ENCODE results near the gene KMT5C. TPM values are rescaled to one million over a fixed set of nuclear protein-coding genes. Genes with fewer than 3 reads are reported as not detected.

KMT5C gene
- total and polyA plus RNA-seq, 7 donors, result 1.8 to 5.7 (median 3.9) TPM

DNA sequence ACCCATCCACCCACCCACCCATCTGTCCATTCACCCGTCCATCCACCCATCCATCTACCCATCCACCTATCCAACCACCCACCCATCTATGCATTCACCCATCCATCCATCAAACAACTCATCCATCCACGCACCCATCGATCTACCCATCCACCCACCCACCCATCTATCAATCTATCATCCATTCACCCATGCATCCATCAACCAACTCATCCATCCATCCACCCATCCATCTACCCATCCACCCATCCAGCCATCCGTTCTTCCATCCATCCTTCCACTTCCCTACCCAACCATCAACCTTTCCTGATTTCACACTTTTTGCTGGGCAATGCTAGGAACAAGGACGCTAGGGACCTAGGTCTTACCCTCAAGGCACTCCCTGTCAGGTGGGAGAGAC, 42.3 kb downstream of the KMT5C start:
- intact Hi-C loops (cut with DNase I), result loop anchor here (5.0 to 10.0 kb wide), 4 partner anchors 40 to 273 kb away; partner anchors contain the start of genes U2AF2 (in 1 of the 2) and ZNF784 (in 1 of the 2)
- H3K27me3 ChIP-seq (ENCODE audit: insufficient read depth in 3 of 3, low read length in 2 of 3), result peaks cover 0 to 7% (median 2%) of the 10 kb centered on the region in 3 donors
- no peak overlapping the region for H3K4me3 ChIP-seq
- no peaks in the 10 kb centered on the region for H3K9me3 ChIP-seq
- H3K27ac ChIP-seq, result no peak overlapping the region
- H3K4me1 ChIP-seq, result peaks cover 12% of the 10 kb centered on the region
- WGBS, 3 donors, result 94 to 99% (median 97%) methylated on average over 5 of the region's 5 CpGs
- no peak for DNase-seq
- ATAC-seq, result no peak
- peaks cover 0 to 7% of the 10 kb centered on the region in 2 donors for H3K36me3 ChIP-seq (ENCODE audit: insufficient read depth in 1 of 2, low read depth in 1 of 2)
- TF ChIP-seq, protein P1, sequence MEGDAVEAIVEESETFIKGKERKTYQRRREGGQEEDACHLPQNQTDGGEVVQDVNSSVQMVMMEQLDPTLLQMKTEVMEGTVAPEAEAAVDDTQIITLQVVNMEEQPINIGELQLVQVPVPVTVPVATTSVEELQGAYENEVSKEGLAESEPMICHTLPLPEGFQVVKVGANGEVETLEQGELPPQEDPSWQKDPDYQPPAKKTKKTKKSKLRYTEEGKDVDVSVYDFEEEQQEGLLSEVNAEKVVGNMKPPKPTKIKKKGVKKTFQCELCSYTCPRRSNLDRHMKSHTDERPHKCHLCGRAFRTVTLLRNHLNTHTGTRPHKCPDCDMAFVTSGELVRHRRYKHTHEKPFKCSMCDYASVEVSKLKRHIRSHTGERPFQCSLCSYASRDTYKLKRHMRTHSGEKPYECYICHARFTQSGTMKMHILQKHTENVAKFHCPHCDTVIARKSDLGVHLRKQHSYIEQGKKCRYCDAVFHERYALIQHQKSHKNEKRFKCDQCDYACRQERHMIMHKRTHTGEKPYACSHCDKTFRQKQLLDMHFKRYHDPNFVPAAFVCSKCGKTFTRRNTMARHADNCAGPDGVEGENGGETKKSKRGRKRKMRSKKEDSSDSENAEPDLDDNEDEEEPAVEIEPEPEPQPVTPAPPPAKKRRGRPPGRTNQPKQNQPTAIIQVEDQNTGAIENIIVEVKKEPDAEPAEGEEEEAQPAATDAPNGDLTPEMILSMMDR (IDR thresholded peaks at IDR 0.05), result no peak

DNA sequence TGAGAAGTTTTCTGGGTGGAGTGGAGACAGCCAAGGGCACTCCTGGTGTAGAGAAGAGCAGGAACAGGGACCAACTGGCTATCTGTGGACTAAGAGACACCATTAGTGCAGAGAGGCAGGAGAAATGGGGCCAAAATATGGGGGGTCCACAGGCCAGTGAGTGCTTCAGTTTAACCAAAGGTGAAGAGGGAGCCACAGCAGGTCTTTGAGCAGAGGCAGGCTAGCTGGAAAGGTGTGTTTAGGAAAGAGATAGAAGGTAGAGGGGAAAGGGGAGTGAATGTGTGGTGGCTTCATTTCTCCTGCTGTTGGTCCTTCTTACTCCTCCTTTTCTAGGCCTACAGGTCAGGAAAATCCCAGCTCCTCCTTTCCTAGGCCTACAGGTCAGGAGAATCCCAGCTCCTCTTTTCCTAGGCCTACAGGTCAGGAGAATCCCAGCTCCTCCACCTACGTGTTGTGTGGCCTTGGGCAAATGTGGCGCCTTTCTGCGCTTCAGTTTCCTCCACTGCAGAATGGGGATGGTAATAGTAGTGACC, 42.9 kb downstream of the KMT5C start:
- WGBS, 3 donors, result 95 to 100% (median 99%) methylated on average over 3 of the region's 3 CpGs
- no peak for ATAC-seq
- DNase-seq, result no peak
- peaks cover 18% of the 10 kb centered on the region for H3K4me1 ChIP-seq
- H3K4me3 ChIP-seq, result no peak overlapping the region
- TF ChIP-seq, protein P1 (IDR thresholded peaks at IDR 0.05), result no peak
- intact Hi-C loops (cut with DNase I), result loop anchor here (5.0 to 10.0 kb wide), 4 partner anchors 40 to 272 kb away; partner anchors contain the start of genes U2AF2 (in 1 of the 2) and ZNF784 (in 1 of the 2)
- H3K27me3 ChIP-seq (ENCODE audit: insufficient read depth in 3 of 3, low read length in 2 of 3), result peaks cover 0 to 3% (median 0%) of the 10 kb centered on the region in 3 donors
- peaks cover 0 to 13% of the 10 kb centered on the region in 2 donors for H3K36me3 ChIP-seq (ENCODE audit: insufficient read depth in 1 of 2, low read depth in 1 of 2)
- no peaks in the 10 kb centered on the region for H3K9me3 ChIP-seq
- H3K27ac ChIP-seq, result no peak overlapping the region

DNA sequence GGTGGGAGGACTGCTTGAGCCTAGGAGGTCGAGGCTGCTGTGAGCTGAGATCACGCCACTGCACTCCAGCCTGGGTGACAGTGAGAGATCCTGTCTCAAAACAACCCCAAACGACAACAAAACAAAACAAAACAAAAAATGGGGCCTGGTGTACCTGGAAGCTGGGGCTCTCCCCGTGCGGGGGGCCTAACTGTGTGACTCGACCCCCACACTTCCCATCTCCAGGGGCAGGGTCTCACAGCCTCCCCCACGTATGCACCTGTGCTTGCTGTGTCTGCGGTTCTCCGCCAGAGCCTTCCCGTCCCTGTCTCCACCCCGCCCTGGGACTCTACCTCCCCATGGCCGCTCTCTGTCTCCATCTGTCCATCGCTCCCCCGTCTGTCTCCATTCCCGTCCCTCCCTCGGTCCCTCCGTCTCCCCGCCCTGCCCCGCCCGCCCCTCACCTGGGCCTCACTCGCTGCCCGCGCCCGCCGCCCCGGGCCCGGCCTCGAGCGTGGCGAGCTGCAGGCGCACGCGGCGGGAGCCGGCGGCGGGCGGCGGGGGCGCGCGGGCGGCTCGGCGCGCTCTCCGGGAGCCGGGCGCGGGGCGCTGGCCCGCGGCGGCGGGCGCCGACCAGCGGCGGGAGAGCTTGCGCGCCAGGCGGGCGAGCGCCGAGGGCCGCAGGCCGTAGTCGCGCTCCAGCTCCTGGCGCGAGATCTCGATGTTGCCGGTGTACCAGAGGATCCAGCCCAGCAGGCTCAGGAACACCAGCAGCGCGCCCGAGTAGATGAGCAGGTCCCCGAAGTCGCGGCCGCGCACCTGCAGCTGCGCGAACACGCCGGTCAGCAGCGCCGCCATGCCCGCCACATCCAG, 43.8 kb downstream of the KMT5C start:
- Histone ChIP-seq H3K9me3 (no peaks in the 10 kb centered on the region), H3K36me3 (ENCODE audit: insufficient read depth in 1 of 2, low read depth in 1 of 2) (peaks cover 5 to 22% of the 10 kb centered on the region in 2 donors), H3K27ac (peak overlapping the region; percentile 86), H3K27me3 (ENCODE audit: insufficient read depth in 3 of 3, low read length in 2 of 3) (no peaks in the 10 kb centered on the region), H3K4me1 (peaks cover 27% of the 10 kb centered on the region), H3K4me3 (peak overlapping the region; percentile 81)
- TF ChIP-seq, protein P1 (IDR thresholded peaks at IDR 0.05), result peak; percentile 23
- DNase-seq (peak; percentile 62 to 80), ATAC-seq (peak in 3 of 4 donors; percentile 10 to 22 (median 14))
- intact Hi-C loops (cut with DNase I), result loop anchor here (5.0 to 10.0 kb wide), 4 partner anchors 41 to 271 kb away; partner anchors contain the start of genes U2AF2 (in 1 of the 2) and ZNF784 (in 1 of the 2)
- 5 to 9% (median 7%) methylated on average over 45 to 88 of the region's 88 CpGs for WGBS, 3 donors

DNA sequence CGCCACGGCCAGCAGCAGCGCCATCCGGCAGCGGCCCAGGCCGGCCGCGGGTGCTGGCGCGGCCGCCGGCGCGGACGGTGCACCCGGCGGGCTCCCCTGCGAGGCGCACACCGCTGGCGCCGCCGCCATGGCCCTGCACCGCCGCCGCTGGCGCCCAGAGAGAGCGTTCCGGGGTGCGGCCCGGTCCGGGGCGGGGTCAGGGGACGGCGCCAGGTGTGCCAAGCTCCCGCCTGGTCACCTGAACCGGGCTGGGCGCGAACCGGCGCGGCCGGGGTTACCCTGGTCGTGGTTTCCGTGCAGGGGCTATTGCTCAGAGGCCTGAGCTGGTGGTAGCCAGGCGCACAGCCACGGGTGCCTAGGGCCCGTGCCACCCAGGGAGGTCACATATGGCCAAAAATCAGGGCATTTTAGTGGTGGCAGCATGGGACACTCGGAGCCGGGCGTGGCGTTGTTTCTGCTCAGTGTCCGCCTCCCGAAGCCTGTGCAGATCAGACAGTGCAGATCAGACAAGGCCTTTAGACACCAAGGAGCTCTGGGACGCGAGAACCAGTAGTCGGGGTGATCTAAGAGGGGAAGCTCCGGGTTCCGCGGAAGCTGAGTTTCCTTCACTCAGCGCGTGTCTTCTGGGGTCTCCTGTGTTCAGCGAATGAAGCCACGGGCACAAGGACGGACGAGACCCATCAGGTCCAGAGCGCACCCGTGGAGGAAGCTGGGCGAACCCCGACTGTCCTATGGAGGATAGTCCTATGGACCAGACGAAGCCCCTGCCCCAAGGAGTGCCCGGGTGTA, 44.6 kb downstream of the KMT5C start, which contains the start of gene TMEM238:
TSS of gene TMEM238 (minus strand) at position 162 of the 789 bp plus-strand sequence. CDS start at position 129, 33 bp downstream.
- peak within 1 kb of the TSS; percentile 86 for H3K27ac ChIP-seq
- WGBS, 3 donors, result 20 to 35% (median 26%) methylated on average over 50 to 72 of the region's 72 CpGs
- peaks cover 32% of the 10 kb centered on the region for H3K4me1 ChIP-seq
- no peaks in the 10 kb centered on the region for H3K9me3 ChIP-seq
- H3K27me3 ChIP-seq (ENCODE audit: insufficient read depth in 3 of 3, low read length in 2 of 3), result no peaks in the 10 kb centered on the region
- peaks cover 8 to 30% of the 10 kb centered on the region in 2 donors for H3K36me3 ChIP-seq (ENCODE audit: insufficient read depth in 1 of 2, low read depth in 1 of 2)
- H3K4me3 ChIP-seq, result peak within 1 kb of the TSS; percentile 81
- DNase-seq (peak; percentile 48 to 68), ATAC-seq (peak in 3 of 4 donors; percentile 6 to 15 (median 8))
- TF ChIP-seq, protein P1 (IDR thresholded peaks at IDR 0.05), result no peak
- intact Hi-C loops (cut with DNase I), result loop anchor here (5.0 to 10.0 kb wide), 4 partner anchors 42 to 270 kb away; partner anchors contain the start of genes U2AF2 (in 1 of the 2) and ZNF784 (in 1 of the 2)

All from psoas muscle (tissue), 8 donors.